Mucosa of gallbladder (tissue), 1 donor: ENCODE results near the gene TWIST2. TPM values are rescaled to one million over a fixed set of nuclear protein-coding genes. Genes with fewer than 3 reads are reported as not detected.

Experiments used
- DNase-seq: peaks from one replicate; pipeline ENCODE4 v3.0.0-alpha.2; 2020; ENCODE audit warnings: low spot score
- total RNA-seq: library from RNA; stranded (reverse); gene quantifications from one replicate; pipeline ENCODE4 v1.2.1, GENCODE V29; 2021
- donor health status: DM: no; HTN: no; CAD: no.

The TWIST2 gene
- total RNA-seq, 1 donor from 2014 or later = 5.9 TPM

- no peak for DNase-seq
Measured at GRCh38 chr2:238838786-238839327, 9.0 kb upstream of the TWIST2 start.

GRCh38 chr2:238839428-238839827 is 8.5 kb upstream of the TWIST2 start:
- DNase-seq = no peak

- no peak for DNase-seq
Measured at GRCh38 chr2:238841542-238842164, 6.2 kb upstream of the TWIST2 start.

- no peak for DNase-seq
Measured at GRCh38 chr2:238843476-238843875, 4.4 kb upstream of the TWIST2 start.

- no peak for DNase-seq
Measured at GRCh38 chr2:238845583-238846377, 2.1 kb upstream of the TWIST2 start.

GRCh38 chr2:238846378-238846627 is 1.6 kb upstream of the TWIST2 start:
- no peak for DNase-seq

GRCh38 chr2:238846628-238847418 is 1.1 kb upstream of the TWIST2 start:
- DNase-seq = no peak

GRCh38 chr2:238847419-238847801 is 475 bp upstream of the TWIST2 start:
- DNase-seq = no peak

- no peak for DNase-seq
Measured at GRCh38 chr2:238848691-238848975, 748 bp downstream of the TWIST2 start.

GRCh38 chr2:238848976-238849853 is 1.3 kb downstream of the TWIST2 start:
- no peak for DNase-seq

- DNase-seq = no peak
Measured at GRCh38 chr2:238850091-238850490, 2.2 kb downstream of the TWIST2 start.

- DNase-seq = no peak
Measured at GRCh38 chr2:238851026-238851425, 3.1 kb downstream of the TWIST2 start.

- DNase-seq = no peak
Measured at GRCh38 chr2:238851761-238852160, 3.9 kb downstream of the TWIST2 start.

GRCh38 chr2:238852206-238852869 is 4.5 kb downstream of the TWIST2 start:
- DNase-seq = no peak

- no peak for DNase-seq
Measured at GRCh38 chr2:238853218-238853617, 5.3 kb downstream of the TWIST2 start.

- DNase-seq = no peak
Measured at GRCh38 chr2:238853721-238854120, 5.8 kb downstream of the TWIST2 start.

- DNase-seq = no peak
Measured at GRCh38 chr2:238854246-238854645, 6.4 kb downstream of the TWIST2 start.

- no peak for DNase-seq
Measured at GRCh38 chr2:238854699-238855229, 6.9 kb downstream of the TWIST2 start.

GRCh38 chr2:238855299-238855698 is 7.4 kb downstream of the TWIST2 start:
- DNase-seq = no peak

GRCh38 chr2:238855891-238856580 is 8.2 kb downstream of the TWIST2 start:
- DNase-seq = no peak
